NCI-H1105 treated with DMSO at 0.1 percent for 48 hours (cell line): ENCODE measurements around the gene BID.

Experiments
- DNase-seq: peaks from one replicate; lab custom pipeline; 2025; lab: John Stamatoyannopoulos, UW

The BID gene

GRCh38 chr22:17738386-17739128 is 35.7 kb downstream of the BID start:
- no peak for DNase-seq

- no peak for DNase-seq
Observed at GRCh38 chr22:17734187-17734586, 40.1 kb downstream of the BID start.

- no peak for DNase-seq
Observed at GRCh38 chr22:17733466-17733865, 40.8 kb downstream of the BID start.

- DNase-seq, result no peak
Observed at GRCh38 chr22:17732251-17732854, 41.9 kb downstream of the BID start.

GRCh38 chr22:17729561-17729960 is 44.7 kb downstream of the BID start:
- DNase-seq, result no peak

GRCh38 chr22:17728786-17729185 is 45.5 kb downstream of the BID start:
- no peak for DNase-seq

GRCh38 chr22:17726928-17727897 is 47.1 kb downstream of the BID start:
- DNase-seq, result no peak

- no peak for DNase-seq
Observed at GRCh38 chr22:17726006-17726927, 48.0 kb downstream of the BID start.

- no peak for DNase-seq
Observed at GRCh38 chr22:17725500-17725796, 48.8 kb downstream of the BID start.

- no peak for DNase-seq
Observed at GRCh38 chr22:17724678-17725499, 49.4 kb downstream of the BID start.

- DNase-seq, result no peak
Observed at GRCh38 chr22:17724241-17724640, 50.0 kb downstream of the BID start.

GRCh38 chr22:17719911-17720310 is 54.4 kb downstream of the BID start:
- no peak for DNase-seq

- DNase-seq, result no peak
Observed at GRCh38 chr22:17717708-17718107, 56.6 kb downstream of the BID start.

- DNase-seq, result no peak
Observed at GRCh38 chr22:17716529-17716928, 57.7 kb downstream of the BID start.

- no peak for DNase-seq
Observed at GRCh38 chr22:17712441-17712840, 61.8 kb downstream of the BID start.

GRCh38 chr22:17710023-17710422 is 64.2 kb downstream of the BID start:
- no peak for DNase-seq

GRCh38 chr22:17707526-17707925 is 66.7 kb downstream of the BID start:
- DNase-seq, result no peak

- no peak for DNase-seq
Observed at GRCh38 chr22:17706947-17707346, 67.3 kb downstream of the BID start.

GRCh38 chr22:17705951-17706900 is 68.0 kb downstream of the BID start:
- no peak for DNase-seq

GRCh38 chr22:17705546-17705945 is 68.7 kb downstream of the BID start:
- DNase-seq, result no peak
